ENCODE measurements around the gene TREX2. TPM values are rescaled to one million over a fixed set of nuclear protein-coding genes. Genes with fewer than 3 reads are reported as not detected.

The TREX2 gene
- total and polyA plus RNA-seq, 2 of the 4 experiments (the other 2 are of a cell fraction) = 0.36 to 0.84 TPM

DNA sequence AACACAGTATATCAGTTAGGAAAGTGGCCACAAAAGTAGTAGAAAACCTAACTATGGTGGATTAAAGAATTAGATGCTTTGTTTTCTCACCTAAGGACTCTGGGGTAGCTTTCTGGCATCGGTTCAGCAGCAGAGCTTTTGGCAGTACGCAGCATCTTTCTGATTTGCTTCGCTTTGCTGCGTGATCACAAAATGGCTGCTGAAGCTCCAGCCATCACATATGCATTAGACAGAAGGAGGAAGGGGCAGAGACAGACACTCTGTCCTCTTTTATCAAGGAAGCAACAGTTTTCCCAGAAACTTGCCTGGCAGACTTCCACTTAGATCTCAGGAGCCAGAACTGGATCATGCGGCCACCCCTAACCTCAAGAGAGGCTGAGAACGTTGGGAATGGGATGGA, 15.1 kb downstream of the TREX2 start:
- no TSS peak for BruUV-seq (replicated peaks)
- WGBS, 2 experiments (ENCODE audit: extremely low coverage in 2 of 2, insufficient read length in 1 of 2) = no CpG with 5 or more reads among the region's 6 CpGs
- intact Hi-C loops (cut with micrococcal nuclease) (no loop called here), in situ Hi-C loops (cut with MboI; ENCODE audit: low sequenced_read_pairs) (no loop called here), dilution Hi-C loops (cut with HindIII; ENCODE audit: low sequenced_read_pairs, unreplicated experiment) (no loop called here)
- H3K56ac ChIP-seq (ENCODE audit: extremely low read depth, insufficient read depth, low read length) = no peak overlapping the region
- H3K9ac ChIP-seq (ENCODE audit: low read depth, low read length) = no peak overlapping the region
- no peak overlapping the region for H2AK5ac ChIP-seq (ENCODE audit: low read depth, low read length)
- no peak overlapping the region for H2AFZ ChIP-seq (replicated peaks; ENCODE audit: low read length, poor library complexity)
- ChIA-PET POLR2A (ENCODE audit: unreplicated experiment) (no interaction called here), CTCF (no interaction called here)
- H2BK20ac ChIP-seq (ENCODE audit: low read depth, low read length) = no peak overlapping the region
- no peak overlapping the region for H3K4me2 ChIP-seq (ENCODE audit: low read depth, low read length)
- H4K5ac ChIP-seq (ENCODE audit: low read depth, low read length) = no peak overlapping the region
- no peak overlapping the region for H2AK9ac ChIP-seq (replicated peaks; ENCODE audit: low read depth, low read length, poor library complexity)
- no peaks in the 10 kb centered on the region for H3K79me1 ChIP-seq (ENCODE audit: low read depth in 1 of 2, low read length in 2 of 2)
- no peak overlapping the region for H2BK15ac ChIP-seq (ENCODE audit: low read depth, low read length)
- peaks cover 12% of the 10 kb centered on the region for H3K9me3 ChIP-seq (ENCODE audit: control insufficient read depth, insufficient read depth, low read length)
- H3K36me3 ChIP-seq (ENCODE audit: control insufficient read depth, insufficient read depth, low read length) = no peaks in the 10 kb centered on the region
- H2BK5ac ChIP-seq (ENCODE audit: low read depth, low read length, poor library complexity, severe bottlenecking) = no peak overlapping the region
- no peak overlapping the region for H3K4me3 ChIP-seq (ENCODE audit: insufficient read depth, low read depth, low read length)
- no peak overlapping the region for H4K8ac ChIP-seq (ENCODE audit: low read depth in 2 of 2, low read length in 2 of 2)
- peaks cover 4% of the 10 kb centered on the region; the same call in 1 of the 2 replicates for H3K27me3 ChIP-seq (ENCODE audit: control insufficient read depth, insufficient read depth, low read length)
- no peak for ATAC-seq (ENCODE audit: low read depth)
- TF ChIP-seq RAD21 (IDR thresholded peaks at IDR 0.05; ENCODE audit: low read length) = no peak
- no peak for TF ChIP-seq MAFK (IDR thresholded peaks at IDR 0.05; ENCODE audit: low read depth, low read length)
- TF ChIP-seq FOS (IDR thresholded peaks at IDR 0.05; ENCODE audit: low read depth, low read length) = no peak
- no peak for TF ChIP-seq MAZ (IDR thresholded peaks at IDR 0.05; ENCODE audit: borderline replicate concordance, low read depth, low read length)
- TF ChIP-seq, protein P1, sequence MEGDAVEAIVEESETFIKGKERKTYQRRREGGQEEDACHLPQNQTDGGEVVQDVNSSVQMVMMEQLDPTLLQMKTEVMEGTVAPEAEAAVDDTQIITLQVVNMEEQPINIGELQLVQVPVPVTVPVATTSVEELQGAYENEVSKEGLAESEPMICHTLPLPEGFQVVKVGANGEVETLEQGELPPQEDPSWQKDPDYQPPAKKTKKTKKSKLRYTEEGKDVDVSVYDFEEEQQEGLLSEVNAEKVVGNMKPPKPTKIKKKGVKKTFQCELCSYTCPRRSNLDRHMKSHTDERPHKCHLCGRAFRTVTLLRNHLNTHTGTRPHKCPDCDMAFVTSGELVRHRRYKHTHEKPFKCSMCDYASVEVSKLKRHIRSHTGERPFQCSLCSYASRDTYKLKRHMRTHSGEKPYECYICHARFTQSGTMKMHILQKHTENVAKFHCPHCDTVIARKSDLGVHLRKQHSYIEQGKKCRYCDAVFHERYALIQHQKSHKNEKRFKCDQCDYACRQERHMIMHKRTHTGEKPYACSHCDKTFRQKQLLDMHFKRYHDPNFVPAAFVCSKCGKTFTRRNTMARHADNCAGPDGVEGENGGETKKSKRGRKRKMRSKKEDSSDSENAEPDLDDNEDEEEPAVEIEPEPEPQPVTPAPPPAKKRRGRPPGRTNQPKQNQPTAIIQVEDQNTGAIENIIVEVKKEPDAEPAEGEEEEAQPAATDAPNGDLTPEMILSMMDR (conservative IDR thresholded peaks at IDR 0.05; ENCODE audit: low read depth, low read length) = no peak
- TF ChIP-seq MXI1 (IDR thresholded peaks at IDR 0.05; ENCODE audit: borderline replicate concordance, low read depth, low read length) = no peak
- no peak overlapping the region for H2BK120ac ChIP-seq (ENCODE audit: low read depth, low read length)
- no peak overlapping the region for H3K14ac ChIP-seq (replicated peaks; ENCODE audit: low read depth, low read length)
- no peak for DNase-seq
- H4K91ac ChIP-seq (ENCODE audit: insufficient read depth, low read depth, low read length) = no peak overlapping the region
- no peaks in the 10 kb centered on the region for H3K4me1 ChIP-seq (ENCODE audit: control insufficient read depth, insufficient read depth, low read length)
- H3K4ac ChIP-seq (ENCODE audit: low read depth, low read length) = no peak overlapping the region
- H4K20me1 ChIP-seq (ENCODE audit: insufficient read depth, low read length) = no peaks in the 10 kb centered on the region
- H3K18ac ChIP-seq (ENCODE audit: low read depth, low read length) = no peak overlapping the region
- no peak overlapping the region for H3K23ac ChIP-seq (ENCODE audit: low read depth, low read length)
- H3K27ac ChIP-seq (ENCODE audit: insufficient read depth, low read length) = no peak overlapping the region
- H3K9me1 ChIP-seq (ENCODE audit: insufficient read depth, low read length) = no peaks in the 10 kb centered on the region

Data from IMR-90 (cell line).